Measurements from ENCODE around the gene C9orf72. TPM values are rescaled to one million over a fixed set of nuclear protein-coding genes. Genes with fewer than 3 reads are reported as not detected.

C9orf72 gene
- total and polyA plus RNA-seq, 2 of the 13 experiments (the other 11 are each of a cell fraction or from before 2014, with no cell fraction given): 3.1 to 5.9 TPM

DNA sequence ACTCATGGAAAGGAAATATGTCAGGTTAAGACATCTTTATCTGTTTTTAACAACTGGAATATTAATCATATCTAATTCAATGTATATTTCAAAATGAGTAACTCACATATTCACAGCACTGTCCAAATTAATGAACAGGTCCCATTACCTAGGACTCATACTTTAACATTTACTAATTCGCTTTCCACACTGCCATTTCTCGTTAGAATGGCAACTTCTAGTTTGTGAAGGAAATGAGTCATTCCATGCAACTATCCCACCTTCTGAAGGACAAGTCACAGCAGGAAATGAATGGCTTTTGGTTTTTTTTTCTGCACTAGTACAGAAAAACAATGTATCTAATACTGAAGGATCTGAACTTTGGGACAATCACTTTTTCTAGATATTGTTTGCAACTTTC, 73.8 kb downstream of the C9orf72 start:
- Histone ChIP-seq H3K9me3 (ENCODE audit: low read length) (no peaks in the 10 kb centered on the region), H3K4me3 (replicated peaks in 1 of 3; ENCODE audit: insufficient read depth in 1 of 3, low read depth in 2 of 3, low read length in 3 of 3) (no peak overlapping the region), H2AFZ (ENCODE audit: low read length) (no peak overlapping the region), H4K20me1 (ENCODE audit: insufficient read depth, low read length) (no peaks in the 10 kb centered on the region), H3K4me1 (ENCODE audit: insufficient read depth, low read length) (no peaks in the 10 kb centered on the region), H3K9ac (ENCODE audit: insufficient read depth, low read depth, low read length) (no peak overlapping the region), H3K36me3 (replicated peaks in 1 of 2; ENCODE audit: control insufficient read depth in 1 of 2, insufficient read depth in 2 of 2, low read length in 2 of 2) (no peaks in the 10 kb centered on the region), H3K27ac (ENCODE audit: extremely low read length, insufficient read depth, low read length) (no peak overlapping the region), H3K79me2 (ENCODE audit: insufficient read depth, low read length) (no peaks in the 10 kb centered on the region), H3K4me2 (ENCODE audit: low read depth, low read length) (no peak overlapping the region), H3K27me3 (ENCODE audit: control insufficient read depth in 1 of 2, insufficient read depth in 2 of 2, low read length in 2 of 2) (no peaks in the 10 kb centered on the region; a peak in 1 of 5 replicates)
- ChIA-PET POLR2A (no interaction called here), CTCF (ENCODE audit: low intra/inter-chr PET ratio, low total read pairs) (no interaction called here)
- in situ Hi-C loops (cut with HindIII; ENCODE audit: extremely low pct_ligation_motif_present, low pct_unique_long_range_greater_than_20kb): no loop called here
- no peak for FAIRE-seq
- intact Hi-C loops (cut with micrococcal nuclease; ENCODE audit: unreplicated experiment): no loop called here
- 6% methylated on average over 2 of the region's 2 CpGs for WGBS (ENCODE audit: low lambda C conversion rate)
- ATAC-seq: no peak
- DNase-seq (ENCODE audit: low spot score): no peak
- BruUV-seq (replicated peaks): no TSS peak
- TF ChIP-seq, protein P1, sequence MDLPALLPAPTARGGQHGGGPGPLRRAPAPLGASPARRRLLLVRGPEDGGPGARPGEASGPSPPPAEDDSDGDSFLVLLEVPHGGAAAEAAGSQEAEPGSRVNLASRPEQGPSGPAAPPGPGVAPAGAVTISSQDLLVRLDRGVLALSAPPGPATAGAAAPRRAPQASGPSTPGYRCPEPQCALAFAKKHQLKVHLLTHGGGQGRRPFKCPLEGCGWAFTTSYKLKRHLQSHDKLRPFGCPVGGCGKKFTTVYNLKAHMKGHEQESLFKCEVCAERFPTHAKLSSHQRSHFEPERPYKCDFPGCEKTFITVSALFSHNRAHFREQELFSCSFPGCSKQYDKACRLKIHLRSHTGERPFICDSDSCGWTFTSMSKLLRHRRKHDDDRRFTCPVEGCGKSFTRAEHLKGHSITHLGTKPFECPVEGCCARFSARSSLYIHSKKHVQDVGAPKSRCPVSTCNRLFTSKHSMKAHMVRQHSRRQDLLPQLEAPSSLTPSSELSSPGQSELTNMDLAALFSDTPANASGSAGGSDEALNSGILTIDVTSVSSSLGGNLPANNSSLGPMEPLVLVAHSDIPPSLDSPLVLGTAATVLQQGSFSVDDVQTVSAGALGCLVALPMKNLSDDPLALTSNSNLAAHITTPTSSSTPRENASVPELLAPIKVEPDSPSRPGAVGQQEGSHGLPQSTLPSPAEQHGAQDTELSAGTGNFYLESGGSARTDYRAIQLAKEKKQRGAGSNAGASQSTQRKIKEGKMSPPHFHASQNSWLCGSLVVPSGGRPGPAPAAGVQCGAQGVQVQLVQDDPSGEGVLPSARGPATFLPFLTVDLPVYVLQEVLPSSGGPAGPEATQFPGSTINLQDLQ (CRISPR knock-in tag; IDR thresholded peaks at IDR 0.05): no peak
- TF ChIP-seq RELA (CRISPR knock-in tag; IDR thresholded peaks at IDR 0.05) (no peak), MTA1 (CRISPR knock-in tag; IDR thresholded peaks at IDR 0.05; ENCODE audit: borderline replicate concordance) (no peak), TCF7 (IDR thresholded peaks at IDR 0.05; ENCODE audit: low read depth) (no peak), HNRNPUL1 (IDR thresholded peaks at IDR 0.05; ENCODE audit: low read depth, low read length) (no peak)
- TF ChIP-seq, protein P2, sequence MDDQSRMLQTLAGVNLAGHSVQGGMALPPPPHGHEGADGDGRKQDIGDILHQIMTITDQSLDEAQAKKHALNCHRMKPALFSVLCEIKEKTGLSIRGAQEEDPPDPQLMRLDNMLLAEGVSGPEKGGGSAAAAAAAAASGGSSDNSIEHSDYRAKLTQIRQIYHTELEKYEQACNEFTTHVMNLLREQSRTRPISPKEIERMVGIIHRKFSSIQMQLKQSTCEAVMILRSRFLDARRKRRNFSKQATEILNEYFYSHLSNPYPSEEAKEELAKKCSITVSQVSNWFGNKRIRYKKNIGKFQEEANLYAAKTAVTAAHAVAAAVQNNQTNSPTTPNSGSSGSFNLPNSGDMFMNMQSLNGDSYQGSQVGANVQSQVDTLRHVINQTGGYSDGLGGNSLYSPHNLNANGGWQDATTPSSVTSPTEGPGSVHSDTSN (CRISPR knock-in tag; IDR thresholded peaks at IDR 0.05; ENCODE audit: borderline replicate concordance): no peak
- TF ChIP-seq, protein P3, sequence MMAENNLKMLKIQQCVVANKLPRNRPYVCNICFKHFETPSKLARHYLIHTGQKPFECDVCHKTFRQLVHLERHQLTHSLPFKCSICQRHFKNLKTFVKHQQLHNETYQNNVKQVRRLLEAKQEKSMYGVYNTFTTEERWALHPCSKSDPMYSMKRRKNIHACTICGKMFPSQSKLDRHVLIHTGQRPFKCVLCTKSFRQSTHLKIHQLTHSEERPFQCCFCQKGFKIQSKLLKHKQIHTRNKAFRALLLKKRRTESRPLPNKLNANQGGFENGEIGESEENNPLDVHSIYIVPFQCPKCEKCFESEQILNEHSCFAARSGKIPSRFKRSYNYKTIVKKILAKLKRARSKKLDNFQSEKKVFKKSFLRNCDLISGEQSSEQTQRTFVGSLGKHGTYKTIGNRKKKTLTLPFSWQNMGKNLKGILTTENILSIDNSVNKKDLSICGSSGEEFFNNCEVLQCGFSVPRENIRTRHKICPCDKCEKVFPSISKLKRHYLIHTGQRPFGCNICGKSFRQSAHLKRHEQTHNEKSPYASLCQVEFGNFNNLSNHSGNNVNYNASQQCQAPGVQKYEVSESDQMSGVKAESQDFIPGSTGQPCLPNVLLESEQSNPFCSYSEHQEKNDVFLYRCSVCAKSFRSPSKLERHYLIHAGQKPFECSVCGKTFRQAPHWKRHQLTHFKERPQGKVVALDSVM (CRISPR knock-in tag; IDR thresholded peaks at IDR 0.05): no peak
- TF ChIP-seq, protein P4, sequence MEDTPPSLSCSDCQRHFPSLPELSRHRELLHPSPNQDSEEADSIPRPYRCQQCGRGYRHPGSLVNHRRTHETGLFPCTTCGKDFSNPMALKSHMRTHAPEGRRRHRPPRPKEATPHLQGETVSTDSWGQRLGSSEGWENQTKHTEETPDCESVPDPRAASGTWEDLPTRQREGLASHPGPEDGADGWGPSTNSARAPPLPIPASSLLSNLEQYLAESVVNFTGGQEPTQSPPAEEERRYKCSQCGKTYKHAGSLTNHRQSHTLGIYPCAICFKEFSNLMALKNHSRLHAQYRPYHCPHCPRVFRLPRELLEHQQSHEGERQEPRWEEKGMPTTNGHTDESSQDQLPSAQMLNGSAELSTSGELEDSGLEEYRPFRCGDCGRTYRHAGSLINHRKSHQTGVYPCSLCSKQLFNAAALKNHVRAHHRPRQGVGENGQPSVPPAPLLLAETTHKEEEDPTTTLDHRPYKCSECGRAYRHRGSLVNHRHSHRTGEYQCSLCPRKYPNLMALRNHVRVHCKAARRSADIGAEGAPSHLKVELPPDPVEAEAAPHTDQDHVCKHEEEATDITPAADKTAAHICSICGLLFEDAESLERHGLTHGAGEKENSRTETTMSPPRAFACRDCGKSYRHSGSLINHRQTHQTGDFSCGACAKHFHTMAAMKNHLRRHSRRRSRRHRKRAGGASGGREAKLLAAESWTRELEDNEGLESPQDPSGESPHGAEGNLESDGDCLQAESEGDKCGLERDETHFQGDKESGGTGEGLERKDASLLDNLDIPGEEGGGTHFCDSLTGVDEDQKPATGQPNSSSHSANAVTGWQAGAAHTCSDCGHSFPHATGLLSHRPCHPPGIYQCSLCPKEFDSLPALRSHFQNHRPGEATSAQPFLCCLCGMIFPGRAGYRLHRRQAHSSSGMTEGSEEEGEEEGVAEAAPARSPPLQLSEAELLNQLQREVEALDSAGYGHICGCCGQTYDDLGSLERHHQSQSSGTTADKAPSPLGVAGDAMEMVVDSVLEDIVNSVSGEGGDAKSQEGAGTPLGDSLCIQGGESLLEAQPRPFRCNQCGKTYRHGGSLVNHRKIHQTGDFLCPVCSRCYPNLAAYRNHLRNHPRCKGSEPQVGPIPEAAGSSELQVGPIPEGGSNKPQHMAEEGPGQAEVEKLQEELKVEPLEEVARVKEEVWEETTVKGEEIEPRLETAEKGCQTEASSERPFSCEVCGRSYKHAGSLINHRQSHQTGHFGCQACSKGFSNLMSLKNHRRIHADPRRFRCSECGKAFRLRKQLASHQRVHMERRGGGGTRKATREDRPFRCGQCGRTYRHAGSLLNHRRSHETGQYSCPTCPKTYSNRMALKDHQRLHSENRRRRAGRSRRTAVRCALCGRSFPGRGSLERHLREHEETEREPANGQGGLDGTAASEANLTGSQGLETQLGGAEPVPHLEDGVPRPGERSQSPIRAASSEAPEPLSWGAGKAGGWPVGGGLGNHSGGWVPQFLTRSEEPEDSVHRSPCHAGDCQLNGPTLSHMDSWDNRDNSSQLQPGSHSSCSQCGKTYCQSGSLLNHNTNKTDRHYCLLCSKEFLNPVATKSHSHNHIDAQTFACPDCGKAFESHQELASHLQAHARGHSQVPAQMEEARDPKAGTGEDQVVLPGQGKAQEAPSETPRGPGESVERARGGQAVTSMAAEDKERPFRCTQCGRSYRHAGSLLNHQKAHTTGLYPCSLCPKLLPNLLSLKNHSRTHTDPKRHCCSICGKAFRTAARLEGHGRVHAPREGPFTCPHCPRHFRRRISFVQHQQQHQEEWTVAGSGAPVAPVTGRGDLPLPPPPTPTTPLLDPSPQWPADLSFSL (CRISPR knock-in tag; IDR thresholded peaks at IDR 0.05): no peak

Measured in HepG2 (cell line).